Measurements from ENCODE around the gene KCTD5.

The KCTD5 gene

GRCh38 chr16:2726923-2727322 is 44.6 kb downstream of the KCTD5 start:
- DNase-seq (ENCODE audit: low spot score), result no peak

DNA sequence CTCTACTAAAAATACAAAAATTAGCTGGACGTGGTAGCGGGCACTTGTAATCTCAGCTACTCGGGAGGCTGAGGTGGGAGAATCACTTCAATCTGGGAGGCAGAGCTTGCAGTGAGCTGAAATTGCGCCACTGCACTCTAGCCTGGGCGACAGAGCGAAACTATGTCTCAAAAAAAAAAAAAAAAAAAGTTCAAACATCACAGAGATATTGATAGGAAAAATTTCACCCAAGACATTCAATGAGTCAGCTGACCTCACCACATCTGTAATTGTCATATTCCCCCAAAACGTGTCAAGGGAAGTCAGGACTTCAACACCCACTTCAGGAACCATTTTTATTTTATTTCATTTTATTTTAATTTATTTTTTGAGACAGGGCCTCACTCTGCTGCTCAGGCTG is 45.7 kb downstream of the KCTD5 start:
- no peak for DNase-seq (ENCODE audit: low spot score)

GRCh38 chr16:2734844-2735515 is 52.7 kb downstream of the KCTD5 start:
- no peak for DNase-seq (ENCODE audit: low spot score)

DNA sequence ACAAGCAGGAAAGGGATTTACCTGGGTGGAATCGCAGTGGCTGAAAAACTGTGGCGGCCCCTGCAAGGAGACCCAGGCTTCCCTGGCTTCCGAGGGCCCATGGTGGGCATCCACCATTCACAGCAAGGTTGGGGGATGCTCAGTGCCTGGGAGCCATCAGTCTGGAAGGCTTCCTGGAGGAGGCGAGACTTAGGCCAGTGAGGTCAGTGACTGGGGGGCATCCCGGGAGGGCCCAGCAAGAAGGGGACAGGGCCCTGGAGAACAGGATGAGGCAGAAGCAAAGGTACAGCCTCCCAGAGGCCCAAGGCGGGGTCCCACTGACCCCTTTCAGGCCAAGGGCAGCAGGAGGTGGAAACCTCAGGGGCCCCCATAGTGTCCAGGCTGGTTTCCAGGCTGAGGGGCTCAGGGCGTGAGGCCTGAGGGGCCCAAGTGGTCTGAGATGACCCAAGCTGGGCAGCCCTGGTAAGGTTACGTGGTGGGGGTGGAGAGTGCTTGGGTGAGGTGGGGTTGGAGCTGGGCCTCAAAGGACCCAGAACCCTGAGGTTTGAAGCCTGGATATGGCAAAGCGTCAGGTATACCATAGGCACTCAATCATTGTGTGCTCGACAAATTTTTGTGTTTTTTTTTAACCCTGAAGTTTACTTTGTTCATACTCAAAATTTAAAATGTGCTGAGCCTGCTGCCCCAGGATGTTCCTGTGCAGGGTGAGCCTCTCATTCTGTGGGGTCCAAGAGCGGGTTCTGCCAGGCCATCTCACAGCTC is 54.3 kb downstream of the KCTD5 start:
- no peak for DNase-seq (ENCODE audit: low spot score)

DNA sequence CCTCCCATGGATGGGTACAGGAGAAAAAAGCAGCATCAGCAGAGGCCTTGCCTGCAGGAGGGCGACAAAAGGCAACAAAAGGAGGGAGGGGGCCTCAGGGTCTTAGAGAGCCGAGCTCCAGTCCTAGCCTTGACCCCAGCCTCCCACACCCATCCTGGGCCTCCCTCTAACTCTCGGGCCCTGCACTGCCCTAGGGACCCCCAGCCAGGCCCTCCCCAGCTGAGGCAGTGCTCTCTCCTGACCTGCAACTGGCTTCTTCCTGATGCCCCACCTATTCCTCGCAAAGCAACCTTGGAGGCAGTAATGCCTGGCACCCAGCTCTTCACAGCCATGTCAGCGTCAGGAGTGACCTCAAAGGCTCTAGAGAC is 54.9 kb downstream of the KCTD5 start:
- DNase-seq (ENCODE audit: low spot score), result no peak

- DNase-seq (ENCODE audit: low spot score), result no peak
Measured at GRCh38 chr16:2737895-2738418, 55.6 kb downstream of the KCTD5 start.

DNA sequence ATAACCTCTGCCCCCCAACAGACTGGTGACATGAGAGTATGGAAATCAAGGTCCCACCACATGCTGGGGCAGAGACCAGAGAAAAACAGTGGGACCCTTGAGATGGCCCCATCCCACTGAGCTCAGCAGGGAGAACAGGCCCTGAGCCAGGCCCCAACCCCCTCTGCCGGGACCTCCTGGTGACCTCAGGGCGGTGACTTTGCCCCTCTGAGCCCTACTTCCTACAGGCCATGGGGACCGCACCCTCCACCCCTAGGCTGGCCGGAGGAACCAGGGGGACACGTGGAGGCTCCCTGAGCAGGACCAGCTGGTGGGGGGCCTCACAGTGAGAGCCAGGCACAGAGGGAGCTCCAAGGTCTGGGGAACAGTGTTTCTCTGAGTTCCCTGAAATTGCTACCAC is 56.3 kb downstream of the KCTD5 start:
- no peak for DNase-seq (ENCODE audit: low spot score)

DNA sequence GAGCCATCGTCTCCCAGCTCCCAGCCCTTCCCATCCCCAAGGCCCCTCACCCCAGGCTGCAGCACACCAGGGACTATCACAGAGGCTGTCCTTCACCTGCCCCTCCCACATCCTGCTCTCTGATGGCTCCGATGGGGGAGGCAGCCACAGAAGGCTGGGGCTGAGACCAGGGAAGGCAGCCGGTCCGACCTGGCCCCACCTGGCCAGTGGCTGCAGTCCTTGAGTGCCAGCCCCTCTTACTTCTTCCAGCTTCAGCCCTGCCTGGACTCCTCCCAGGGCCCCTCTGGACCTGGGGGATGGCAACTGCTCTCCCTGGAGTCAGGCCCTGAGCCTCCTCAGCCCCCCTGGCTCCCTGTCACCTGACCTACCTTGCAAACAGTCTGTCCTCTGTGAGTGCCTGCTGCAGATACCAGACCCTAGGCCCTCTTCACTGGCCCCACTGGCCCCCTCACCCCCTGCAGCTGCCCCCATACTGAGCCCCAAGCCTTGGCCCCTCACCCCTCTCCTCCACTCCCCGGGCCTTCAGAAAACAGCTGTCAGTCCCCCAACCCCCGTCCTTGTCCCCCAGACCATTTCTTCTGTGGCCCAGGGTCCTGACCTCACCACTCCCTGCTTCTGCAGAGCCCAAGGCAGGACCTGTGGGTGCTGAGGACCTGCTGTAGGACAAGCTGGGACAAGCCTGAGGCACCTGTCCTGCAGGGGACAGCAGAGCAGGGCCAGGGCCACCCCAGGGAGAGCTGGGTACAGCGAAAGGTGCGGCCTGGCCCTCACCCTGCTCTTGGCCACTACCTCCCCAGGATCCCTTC is 57.5 kb downstream of the KCTD5 start:
- no peak for DNase-seq (ENCODE audit: low spot score)

GRCh38 chr16:2740476-2740875 is 58.2 kb downstream of the KCTD5 start:
- no peak for DNase-seq (ENCODE audit: low spot score)

- DNase-seq (ENCODE audit: low spot score), result no peak
Measured at GRCh38 chr16:2741168-2741567, 58.8 kb downstream of the KCTD5 start.

- no peak for DNase-seq (ENCODE audit: low spot score)
Measured at GRCh38 chr16:2742323-2743006, 60.1 kb downstream of the KCTD5 start.

GRCh38 chr16:2743007-2743810 is 60.9 kb downstream of the KCTD5 start:
- DNase-seq (ENCODE audit: low spot score), result no peak

DNA sequence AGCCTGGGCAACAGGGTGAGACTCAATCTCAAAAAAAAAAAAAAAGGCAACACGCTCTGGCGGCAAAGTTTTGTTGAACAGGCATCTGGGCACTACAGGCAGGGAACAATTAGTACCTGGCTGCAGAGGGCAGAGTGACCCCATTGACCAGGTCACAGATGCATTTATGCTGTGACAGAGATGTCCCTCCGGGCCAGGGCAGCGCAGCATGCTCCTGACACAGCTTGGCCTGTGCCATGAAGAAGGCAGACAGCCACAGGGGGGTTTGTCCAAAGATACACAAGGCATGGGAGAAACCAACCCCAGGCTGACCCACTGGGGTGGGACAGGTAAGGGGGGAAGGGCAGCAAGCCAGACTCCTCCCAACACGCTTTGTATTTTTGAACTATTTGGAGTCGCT is 62.4 kb downstream of the KCTD5 start:
- no peak for DNase-seq (ENCODE audit: low spot score)

DNA sequence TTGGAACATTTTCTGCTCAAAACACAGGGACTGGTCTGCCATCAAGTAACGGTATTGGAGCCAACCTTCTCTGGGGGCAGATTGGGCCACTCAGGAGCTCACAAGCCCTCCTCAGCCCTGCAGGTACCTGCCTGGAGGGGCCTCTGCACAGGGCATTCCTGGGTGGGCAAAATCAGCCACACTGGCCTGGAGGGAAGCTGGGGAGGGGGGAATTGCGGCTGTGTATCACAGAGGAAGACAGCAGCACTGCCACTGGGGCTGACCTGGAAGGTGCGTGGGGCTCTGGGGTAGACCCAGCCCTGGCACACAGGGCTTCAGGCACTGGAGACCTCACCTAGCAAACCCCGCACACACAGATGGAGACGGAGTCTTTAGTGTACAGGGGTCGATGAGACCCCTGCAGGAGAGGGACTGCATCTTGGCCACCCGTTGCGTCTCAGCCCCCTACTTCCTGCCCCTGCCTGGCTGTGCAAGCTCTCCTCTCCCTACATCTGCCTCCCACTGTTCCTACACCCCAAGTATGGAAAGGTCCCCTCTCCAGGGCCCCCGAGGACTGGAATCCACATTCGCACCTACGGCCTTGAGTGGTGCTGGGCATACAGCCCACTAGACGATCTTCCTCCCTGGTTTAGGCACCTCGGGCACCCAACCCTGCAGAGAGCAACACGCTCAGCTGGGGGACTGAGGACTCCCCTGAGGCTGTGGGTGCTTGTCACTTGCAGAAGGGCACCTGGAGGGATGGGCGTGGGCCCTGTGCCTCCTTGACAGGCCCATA is 63.0 kb downstream of the KCTD5 start:
- DNase-seq (ENCODE audit: low spot score), result no peak

- DNase-seq (ENCODE audit: low spot score), result no peak
Measured at GRCh38 chr16:2745961-2746360, 63.6 kb downstream of the KCTD5 start.

- no peak for DNase-seq (ENCODE audit: low spot score)
Measured at GRCh38 chr16:2748757-2749455, 66.6 kb downstream of the KCTD5 start.

DNA sequence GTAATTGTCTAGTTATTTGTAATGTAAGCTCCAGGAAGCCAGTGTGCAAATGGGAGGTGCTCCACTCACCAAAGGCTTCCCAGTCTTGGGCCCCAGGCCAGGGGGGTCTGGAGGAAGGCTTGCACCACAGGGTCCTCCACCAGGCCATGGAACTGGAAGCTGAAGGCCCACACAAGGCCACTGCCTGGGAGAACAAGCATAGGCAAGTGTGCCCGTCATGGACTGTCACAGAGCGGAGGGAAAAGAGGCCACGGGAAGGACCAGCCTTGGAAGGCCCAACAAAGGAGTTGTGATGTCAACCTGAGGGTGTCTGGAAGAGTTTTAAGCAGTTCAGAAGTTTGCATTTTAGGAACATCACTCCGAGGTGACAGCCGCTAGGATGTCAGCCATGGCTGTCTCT is 67.2 kb downstream of the KCTD5 start:
- no peak for DNase-seq (ENCODE audit: low spot score)

- DNase-seq (ENCODE audit: low spot score), result no peak
Measured at GRCh38 chr16:2749936-2750335, 67.6 kb downstream of the KCTD5 start.

GRCh38 chr16:2751577-2752034 is 69.3 kb downstream of the KCTD5 start:
- peak; percentile 35 for DNase-seq (ENCODE audit: low spot score)
